ENCODE measurements around the gene CLIP2. TPM values are rescaled to one million over a fixed set of nuclear protein-coding genes. Genes with fewer than 3 reads are reported as not detected.

Gene CLIP2
- total RNA-seq, 1 donor: 55.7 TPM

GRCh38 chr7:74262639-74263398 is 26.4 kb upstream of the CLIP2 start:
- no peak for DNase-seq (ENCODE audit: low read depth)
- no peak overlapping the region for H3K4me3 ChIP-seq (ENCODE audit: low read depth, low read length)
- no peak for TF ChIP-seq CTCF (IDR thresholded peaks at IDR 0.05; ENCODE audit: insufficient read depth, low read depth, low read length)

DNA sequence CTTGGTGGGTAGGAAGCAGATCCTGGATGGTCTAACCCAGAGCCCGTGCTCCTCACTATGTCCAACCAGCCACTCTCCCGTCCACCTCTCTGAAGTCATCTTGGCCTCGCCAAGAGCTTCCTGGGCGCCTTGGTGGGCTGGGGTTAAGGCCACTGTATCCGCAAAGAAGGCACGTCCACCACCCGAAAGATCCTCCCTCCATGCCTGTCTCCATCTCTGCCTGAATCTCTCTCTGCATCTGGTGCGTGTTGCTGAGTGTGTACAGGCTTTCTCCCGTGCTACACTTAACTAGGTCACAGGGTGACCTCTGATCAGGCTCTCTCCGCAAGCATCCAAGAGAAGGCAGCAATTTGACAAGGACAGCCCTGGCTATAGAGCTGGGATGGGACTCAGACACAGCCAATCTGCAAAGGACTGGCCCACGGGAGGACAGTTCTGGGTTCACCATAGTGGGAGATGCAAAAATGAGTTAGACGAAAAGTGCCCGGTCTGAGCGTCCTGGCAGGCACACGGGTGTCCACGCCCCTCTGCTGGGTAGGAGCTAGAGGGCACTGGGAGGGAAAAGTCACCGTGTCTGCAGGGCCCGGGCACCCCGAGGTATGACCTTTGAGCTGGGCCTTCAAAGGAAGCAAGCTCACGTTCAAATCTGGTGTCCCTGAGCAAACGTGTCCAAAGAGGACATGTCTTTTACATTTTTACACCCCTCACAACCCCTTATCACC is 25.6 kb upstream of the CLIP2 start:
- DNase-seq (ENCODE audit: low read depth): no peak
- H3K4me3 ChIP-seq (ENCODE audit: low read depth, low read length): no peak overlapping the region
- TF ChIP-seq CTCF (IDR thresholded peaks at IDR 0.05; ENCODE audit: insufficient read depth, low read depth, low read length): no peak

GRCh38 chr7:74266191-74266963 is 22.8 kb upstream of the CLIP2 start:
- DNase-seq (ENCODE audit: low read depth): no peak
- TF ChIP-seq CTCF (IDR thresholded peaks at IDR 0.05; ENCODE audit: insufficient read depth, low read depth, low read length): no peak
- no peak overlapping the region for H3K4me3 ChIP-seq (ENCODE audit: low read depth, low read length)

DNA sequence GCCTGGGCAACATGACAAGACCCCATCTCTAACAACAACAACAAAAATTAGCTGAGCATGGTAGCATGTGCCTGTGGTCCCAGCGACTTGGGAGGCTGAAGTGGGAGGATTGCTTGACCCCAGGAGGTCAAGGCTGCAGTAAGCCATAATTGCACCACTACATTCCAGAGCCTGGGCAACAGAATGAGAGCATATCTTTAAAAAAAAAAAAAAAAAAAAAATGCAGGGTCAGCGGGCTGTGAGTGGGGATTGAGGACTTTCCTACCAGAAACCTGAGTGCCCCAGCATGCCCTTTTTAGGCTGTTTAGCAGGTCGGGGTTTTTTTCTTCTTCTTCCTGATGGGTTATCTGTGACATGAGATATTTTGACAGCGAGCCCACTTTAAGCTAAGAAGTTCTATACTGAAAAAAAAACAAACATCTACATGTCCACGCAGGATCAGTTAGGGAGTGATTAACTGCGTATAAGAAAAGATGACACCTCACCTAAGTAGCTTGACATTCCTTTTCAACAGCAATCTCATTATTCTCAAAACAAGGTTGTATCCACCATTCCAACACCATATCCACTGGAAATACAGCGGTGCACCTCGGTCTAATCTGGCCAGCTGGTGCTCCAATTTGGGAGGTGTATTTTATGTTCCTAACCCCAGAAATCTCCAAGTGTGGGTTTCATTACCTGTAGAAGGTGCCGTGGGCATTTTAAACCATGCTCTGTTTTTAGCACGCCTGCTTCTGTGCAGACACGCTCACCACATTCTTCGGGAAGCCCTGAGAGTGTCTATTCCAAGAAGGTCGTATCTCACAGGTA is 21.2 kb upstream of the CLIP2 start:
- TF ChIP-seq CTCF (IDR thresholded peaks at IDR 0.05; ENCODE audit: insufficient read depth, low read depth, low read length): no peak

GRCh38 chr7:74269757-74270277 is 19.4 kb upstream of the CLIP2 start:
- H3K4me3 ChIP-seq (ENCODE audit: low read depth, low read length): peak overlapping the region; percentile 57
- DNase-seq (ENCODE audit: low read depth): peak; percentile 77
- no peak for TF ChIP-seq CTCF (IDR thresholded peaks at IDR 0.05; ENCODE audit: insufficient read depth, low read depth, low read length)

More for the DNA sequence above, 21.2 kb upstream of the CLIP2 start:
- no peak overlapping the region for H3K4me3 ChIP-seq (ENCODE audit: low read depth, low read length)
- peak; percentile 63 for DNase-seq (ENCODE audit: low read depth)

- TF ChIP-seq CTCF (IDR thresholded peaks at IDR 0.05; ENCODE audit: insufficient read depth, low read depth, low read length): no peak
- DNase-seq (ENCODE audit: low read depth): no peak
- no peak overlapping the region for H3K4me3 ChIP-seq (ENCODE audit: low read depth, low read length)
These were observed 17.5 kb upstream of the CLIP2 start for GRCh38 chr7:74271742-74272141.
